Keratinocyte (primary cell): Measurements from ENCODE around the gene TOR1B. TPM values are rescaled to one million over a fixed set of nuclear protein-coding genes. Genes with fewer than 3 reads are reported as not detected.

Experiments
- DNase-seq: peaks from one replicate; pipeline ENCODE4 v3.0.0-alpha.2; 2011; ENCODE audit warnings: low read depth, missing footprints, low spot score
- FAIRE-seq: peaks from 2 replicates; lab custom pipeline; 2011; peaks lifted over from hg19 to GRCh38; lab: Jason Lieb, UNC
- H2AFZ ChIP-seq: 2 replicates; pipeline ENCODE4 v1.6.0; 2012; ENCODE audit warnings: low read length, control low read depth, inconsistent platforms; ENCODE audit not compliant: control insufficient read depth
- H3K27ac ChIP-seq: 2 replicates; pipeline ENCODE4 v1.5.1; 2011; ENCODE audit warnings: low read length; ENCODE audit not compliant: control insufficient read depth, insufficient read depth
- H3K27me3 ChIP-seq: 3 replicates; pipeline ENCODE4 v1.6.0; 2011; ENCODE audit warnings: low read length; ENCODE audit not compliant: control insufficient read depth, insufficient read depth; ENCODE audit errors: extremely low read depth
- H3K36me3 ChIP-seq, 2 experiments: 2 replicates in 1 of 2; 3 replicates in 1 of 2; pipeline ENCODE4 v1.5.1; 2011; ENCODE audit warnings: low read length in 2 of 2, mild to moderate bottlenecking in 1 of 2; ENCODE audit not compliant: control insufficient read depth in 2 of 2, insufficient read depth in 2 of 2; ENCODE audit errors: extremely low read depth in 1 of 2
- H3K4me1 ChIP-seq: 3 replicates; pipeline ENCODE4 v1.5.1; 2011; ENCODE audit warnings: low read length; ENCODE audit not compliant: control insufficient read depth, insufficient read depth; ENCODE audit errors: extremely low read depth
- H3K4me2 ChIP-seq: 3 replicates; pipeline ENCODE4 v1.6.0; 2011; ENCODE audit warnings: low read depth, low read length; ENCODE audit not compliant: control insufficient read depth, insufficient read depth; ENCODE audit errors: extremely low read depth
- H3K4me3 ChIP-seq, 3 experiments: fragments of 200-600 bp in 1 of 3; sonication (generic) in 1 of 3; 2 replicates in 2 of 3; 3 replicates in 1 of 3; pipeline ENCODE4 v1.5.1; 2011 to 2016; ENCODE audit warnings: low read length in 3 of 3, mild to moderate bottlenecking in 3 of 3, control low read depth in 2 of 3, inconsistent platforms in 1 of 3, low read depth in 1 of 3, mixed read lengths in 1 of 3, mixed run types in 1 of 3, moderate library complexity in 1 of 3; ENCODE audit not compliant: control insufficient read depth in 2 of 3, insufficient read depth in 2 of 3; ENCODE audit errors: extremely low read depth in 1 of 3
- H3K79me2 ChIP-seq: 2 replicates; pipeline ENCODE4 v1.6.0; 2012; ENCODE audit warnings: low read length; ENCODE audit not compliant: control insufficient read depth, insufficient read depth
- H3K9ac ChIP-seq: 3 replicates; pipeline ENCODE4 v1.6.0; 2011; ENCODE audit warnings: low read length; ENCODE audit not compliant: control insufficient read depth, insufficient read depth; ENCODE audit errors: extremely low read depth
- H3K9me1 ChIP-seq: 3 replicates; pipeline ENCODE4 v1.6.0; 2011; ENCODE audit warnings: low read length; ENCODE audit not compliant: control insufficient read depth, insufficient read depth; ENCODE audit errors: extremely low read depth
- H3K9me3 ChIP-seq: 2 replicates; pipeline ENCODE4 v1.5.1; 2012; ENCODE audit warnings: low read depth, low read length; ENCODE audit not compliant: control insufficient read depth
- H4K20me1 ChIP-seq: 3 replicates; pipeline ENCODE4 v1.6.0; 2011; ENCODE audit warnings: low read length; ENCODE audit not compliant: control insufficient read depth, insufficient read depth; ENCODE audit errors: extremely low read depth
- CTCF ChIP-seq, 3 experiments: IDR thresholded peaks in 1 of 3; conservative IDR thresholded peaks in 1 of 3; optimal IDR thresholded peaks in 1 of 3; 2 replicates in 2 of 3; 3 replicates in 1 of 3; pipeline versions ENCODE3 to v1.5.1; 2011; ENCODE audit warnings: low read length in 3 of 3, mild to moderate bottlenecking in 3 of 3, moderate library complexity in 2 of 3, control low read depth in 1 of 3, inconsistent platforms in 1 of 3; ENCODE audit not compliant: insufficient read depth in 2 of 3; ENCODE audit errors: extremely low read depth in 1 of 3
- EZH2 ChIP-seq: IDR thresholded peaks from one replicate; pipeline ENCODE4 v1.6.1; 2012; ENCODE audit warnings: inconsistent platforms, mild to moderate bottlenecking, low read length, moderate library complexity
- dilution Hi-C: fragments of 300-500 bp; cut with MboI; formaldehyde crosslinking; loops from one replicate; pipeline ENCODE4 v1.7.0; 2020; ENCODE audit warnings: low sequenced_read_pairs; ENCODE audit not compliant: extremely low pct_ligation_motif_present
- polyA plus RNA-seq, 5 experiments: library from polyadenylated mRNA; depleted of rRNA in 3 of 5; stranded (reverse) in 3 of 5; stranded (forward) in 1 of 5; unstranded in 1 of 5; fragments of >200 nt; gene quantifications; 1 replicate in 1 of 5; 2 replicates in 3 of 5; 3 replicates in 1 of 5; pipeline versions ENCODE4 v1.2.1 to v1.2.3, GENCODE V29; 2011 to 2012; ENCODE audit warnings: missing spikeins in 2 of 5, low read depth in 1 of 5, low replicate concordance in 1 of 5

TOR1B gene
- polyA plus RNA-seq, 1 donor (not counting 4 experiments of a cell fraction or from before 2014, with no cell fraction given) = 24.2 TPM

DNA sequence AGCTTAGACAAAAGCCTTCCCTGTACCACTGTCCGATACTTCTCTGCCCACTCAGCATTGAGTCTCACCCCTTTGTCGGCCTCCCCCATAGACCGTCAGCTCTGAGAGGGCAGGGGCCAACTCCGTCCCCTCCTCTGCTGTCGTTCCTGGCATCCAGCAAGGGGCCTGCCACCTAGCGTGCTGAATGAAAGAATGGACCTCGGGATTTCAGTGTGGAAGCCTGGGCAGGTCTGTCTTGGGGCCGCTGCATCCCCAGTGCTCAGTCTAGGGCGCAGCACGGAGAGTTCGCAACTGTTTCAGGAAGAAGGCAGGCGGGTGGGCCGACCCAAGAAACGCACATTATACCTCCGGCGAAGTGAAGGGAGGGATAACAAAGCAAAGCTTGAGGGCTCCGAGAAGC lies 1.5 kb upstream of the TOR1B start:
- Histone ChIP-seq H3K27ac (no peak overlapping the region), H3K4me3 (no peak overlapping the region), H4K20me1 (no peaks in the 10 kb centered on the region), H3K27me3 (no peaks in the 10 kb centered on the region), H3K4me1 (peaks cover 6% of the 10 kb centered on the region), H2AFZ (no peak overlapping the region), H3K36me3 (peaks cover 0 to 4% of the 10 kb centered on the region in 2 experiments), H3K79me2 (peaks cover 9% of the 10 kb centered on the region), H3K9ac (no peak overlapping the region), H3K9me3 (no peaks in the 10 kb centered on the region), H3K9me1 (no peaks in the 10 kb centered on the region), H3K4me2 (no peak overlapping the region)
- TF ChIP-seq CTCF (optimal IDR thresholded peaks at IDR 0.05 in 1 of 3, IDR thresholded peaks at IDR 0.05 in 1 of 3, conservative IDR thresholded peaks at IDR 0.05 in 1 of 3; ENCODE audit: extremely low read depth in 1 of 3, insufficient read depth in 2 of 3, low read length in 3 of 3) = no peak
- TF ChIP-seq EZH2 = no peak
- dilution Hi-C loops = no loop called here
- no peak for FAIRE-seq
- DNase-seq = no peak

GRCh38 chr9:129803676-129804060 lies 684 bp downstream of the TOR1B start:
- Histone ChIP-seq H3K27ac (peak overlapping the region; percentile 5), H3K9me3 (no peaks in the 10 kb centered on the region), H3K9ac (peak overlapping the region; percentile 39), H4K20me1 (no peaks in the 10 kb centered on the region), H3K4me1 (peaks cover 6% of the 10 kb centered on the region), H3K4me3 (peak overlapping the region; percentile 56 to 97 (median 82)), H3K79me2 (peaks cover 9% of the 10 kb centered on the region), H3K4me2 (peak overlapping the region; percentile 86), H2AFZ (peak overlapping the region; percentile 41), H3K9me1 (no peaks in the 10 kb centered on the region), H3K27me3 (no peaks in the 10 kb centered on the region), H3K36me3 (peaks cover 4 to 5% of the 10 kb centered on the region in 2 experiments)
- FAIRE-seq = no peak
- no peak for DNase-seq
- dilution Hi-C loops = no loop called here
- no peak for TF ChIP-seq CTCF (optimal IDR thresholded peaks at IDR 0.05 in 1 of 3, IDR thresholded peaks at IDR 0.05 in 1 of 3, conservative IDR thresholded peaks at IDR 0.05 in 1 of 3; ENCODE audit: extremely low read depth in 1 of 3, insufficient read depth in 2 of 3, low read length in 3 of 3)
- TF ChIP-seq EZH2 = no peak
